K562 (cell line): ENCODE data around the gene ASPA.

Experiments used
- EGR1 ChIP-seq: fragments of 450-650 bp; conservative IDR thresholded peaks from 2 replicates; pipeline ENCODE4 v1.6.1; 2017; ENCODE audit warnings: mild to moderate bottlenecking
- MXI1 ChIP-seq: IDR thresholded peaks from 2 replicates; pipeline ENCODE4 v1.6.1; 2011; ENCODE audit warnings: low read depth, mild to moderate bottlenecking, improper control_type of control experiment, low read length
- NFE2L1 ChIP-seq: fragments of 450-650 bp; IDR thresholded peaks from 2 replicates; pipeline ENCODE4 v1.6.1; 2016; ENCODE audit warnings: missing genetic modification characterization, low read depth, mild to moderate bottlenecking, missing compliant biosample characterization, moderate library complexity, borderline replicate concordance
- RCOR1 ChIP-seq, 2 experiments: IDR thresholded peaks; 2 replicates each; pipeline ENCODE4 v1.6.1; 2012; ENCODE audit warnings: low read depth in 2 of 2, low read length in 2 of 2, borderline replicate concordance in 1 of 2, improper control_type of control experiment in 1 of 2
- TAF1 ChIP-seq: IDR thresholded peaks from 2 replicates; pipeline ENCODE4 v1.6.1; 2011; ENCODE audit warnings: mild to moderate bottlenecking, low read length, moderate library complexity; ENCODE audit not compliant: insufficient read depth, control insufficient read depth, severe bottlenecking; ENCODE audit errors: extremely low read depth
- ZC3H11A ChIP-seq: IDR thresholded peaks from 2 replicates; pipeline ENCODE4 v1.6.1; 2012; ENCODE audit warnings: low read depth, low read length, improper control_type of control experiment
- TF ChIP-seq, protein P1 (sequence below), 3 experiments: IDR thresholded peaks in 2 of 3; conservative IDR thresholded peaks in 1 of 3; 2 replicates each; pipeline ENCODE4 v1.5.1; 2011 to 2012; ENCODE audit warnings: low read length in 3 of 3, mild to moderate bottlenecking in 3 of 3, control low read depth in 2 of 3, improper control_type of control experiment in 1 of 3, inconsistent platforms in 1 of 3, low read depth in 1 of 3, mixed read lengths in 1 of 3, moderate library complexity in 1 of 3; ENCODE audit not compliant: insufficient read depth in 2 of 3
- TF ChIP-seq, protein P2 (sequence below): fragments of 250-450 bp; sonication (Bioruptor Pico); IDR thresholded peaks from 2 replicates; pipeline ENCODE4 v1.5.1; 2021; ENCODE audit warnings: mild to moderate bottlenecking

- TF ChIP-seq MXI1 (no peak), EGR1 (no peak), TAF1 (no peak), ZC3H11A (no peak), RCOR1 (IDR thresholded peaks at IDR 0.05; ENCODE audit: borderline replicate concordance in 1 of 2, low read depth in 2 of 2, low read length in 2 of 2) (no peak), NFE2L1 (tag) (no peak)
- TF ChIP-seq, protein P1, sequence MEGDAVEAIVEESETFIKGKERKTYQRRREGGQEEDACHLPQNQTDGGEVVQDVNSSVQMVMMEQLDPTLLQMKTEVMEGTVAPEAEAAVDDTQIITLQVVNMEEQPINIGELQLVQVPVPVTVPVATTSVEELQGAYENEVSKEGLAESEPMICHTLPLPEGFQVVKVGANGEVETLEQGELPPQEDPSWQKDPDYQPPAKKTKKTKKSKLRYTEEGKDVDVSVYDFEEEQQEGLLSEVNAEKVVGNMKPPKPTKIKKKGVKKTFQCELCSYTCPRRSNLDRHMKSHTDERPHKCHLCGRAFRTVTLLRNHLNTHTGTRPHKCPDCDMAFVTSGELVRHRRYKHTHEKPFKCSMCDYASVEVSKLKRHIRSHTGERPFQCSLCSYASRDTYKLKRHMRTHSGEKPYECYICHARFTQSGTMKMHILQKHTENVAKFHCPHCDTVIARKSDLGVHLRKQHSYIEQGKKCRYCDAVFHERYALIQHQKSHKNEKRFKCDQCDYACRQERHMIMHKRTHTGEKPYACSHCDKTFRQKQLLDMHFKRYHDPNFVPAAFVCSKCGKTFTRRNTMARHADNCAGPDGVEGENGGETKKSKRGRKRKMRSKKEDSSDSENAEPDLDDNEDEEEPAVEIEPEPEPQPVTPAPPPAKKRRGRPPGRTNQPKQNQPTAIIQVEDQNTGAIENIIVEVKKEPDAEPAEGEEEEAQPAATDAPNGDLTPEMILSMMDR (IDR thresholded peaks at IDR 0.05 in 2 of 3, conservative IDR thresholded peaks at IDR 0.05 in 1 of 3; ENCODE audit: insufficient read depth in 2 of 3, low read depth in 1 of 3, low read length in 3 of 3): no peak
- TF ChIP-seq, protein P2, sequence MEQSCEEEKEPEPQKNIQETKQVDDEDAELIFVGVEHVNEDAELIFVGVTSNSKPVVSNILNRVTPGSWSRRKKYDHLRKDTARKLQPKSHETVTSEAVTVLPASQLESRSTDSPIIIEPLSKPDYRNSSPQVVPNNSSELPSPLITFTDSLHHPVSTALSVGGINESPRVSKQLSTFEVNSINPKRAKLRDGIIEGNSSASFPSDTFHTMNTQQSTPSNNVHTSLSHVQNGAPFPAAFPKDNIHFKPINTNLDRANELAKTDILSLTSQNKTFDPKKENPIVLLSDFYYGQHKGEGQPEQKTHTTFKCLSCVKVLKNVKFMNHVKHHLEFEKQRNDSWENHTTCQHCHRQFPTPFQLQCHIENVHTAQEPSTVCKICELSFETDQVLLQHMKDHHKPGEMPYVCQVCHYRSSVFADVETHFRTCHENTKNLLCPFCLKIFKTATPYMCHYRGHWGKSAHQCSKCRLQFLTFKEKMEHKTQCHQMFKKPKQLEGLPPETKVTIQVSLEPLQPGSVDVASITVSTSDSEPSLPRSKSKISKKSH: no peak
These were observed 36.8 kb downstream of the ASPA start for GRCh38 chr17:3512505-3513171.
